Neural cell (in vitro differentiated cells): ENCODE data around the gene SMAP1. TPM values are rescaled to one million over a fixed set of nuclear protein-coding genes. Genes with fewer than 3 reads are reported as not detected.

Source experiments
- H2AFZ ChIP-seq: fragments of 200-600, 300-800 bp; sonication (generic), shearing (Covaris generic); 2 replicates; pipeline ENCODE4 v1.6.0; 2014; ENCODE audit warnings: low read depth, mild to moderate bottlenecking, antibody characterized with exemption, low read length, moderate library complexity
- H3F3A ChIP-seq: fragments of 200-600 bp; shearing (Covaris generic); 2 replicates; pipeline ENCODE4 v1.6.1; 2016; ENCODE audit warnings: mild to moderate bottlenecking, moderate library complexity, mixed read lengths, antibody characterized with exemption, low read length; ENCODE audit not compliant: insufficient read depth, poor library complexity, severe bottlenecking
- H3K27ac ChIP-seq: fragments of 200-600, 300-800 bp; sonication (generic), shearing (Covaris generic); 2 replicates; pipeline ENCODE4 v1.5.1; 2014; ENCODE audit warnings: mild to moderate bottlenecking, low read length, moderate library complexity
- H3K27me3 ChIP-seq: fragments of 300-800, 200-600 bp; sonication (generic), shearing (Covaris generic); 2 replicates; pipeline ENCODE4 v1.6.0; 2014; ENCODE audit warnings: mild to moderate bottlenecking, low read depth, low read length, moderate library complexity; ENCODE audit not compliant: insufficient read depth
- H3K36me3 ChIP-seq: fragments of 300-800, 200-600 bp; sonication (generic), shearing (Covaris generic); 2 replicates; pipeline ENCODE4 v1.5.1; 2014; ENCODE audit warnings: mild to moderate bottlenecking, antibody characterized with exemption, low read length, moderate library complexity; ENCODE audit not compliant: insufficient read depth
- H3K4me2 ChIP-seq: fragments of 300-800, 200-600 bp; sonication (generic), shearing (Covaris generic); 2 replicates; pipeline ENCODE4 v1.6.0; 2014; ENCODE audit warnings: mild to moderate bottlenecking, low read length
- H3K4me3 ChIP-seq: fragments of 300-800, 200-600 bp; sonication (generic), shearing (Covaris generic); 2 replicates; pipeline ENCODE4 v1.5.1; 2014; ENCODE audit warnings: mild to moderate bottlenecking, low read length, moderate library complexity
- H3K79me2 ChIP-seq: fragments of 200-600 bp; shearing (Covaris generic); replicated peaks from 2 replicates; pipeline ENCODE4 v1.6.0; 2014; ENCODE audit warnings: mild to moderate bottlenecking, low read length, moderate library complexity; ENCODE audit not compliant: insufficient read depth
- H3K9ac ChIP-seq: fragments of 300-800, 200-600 bp; sonication (generic), shearing (Covaris generic); 2 replicates; pipeline ENCODE4 v1.6.1; 2016; ENCODE audit warnings: mild to moderate bottlenecking, low read length, mixed read lengths
- H3K9me2 ChIP-seq: fragments of 200-600 bp; shearing (Covaris generic); 2 replicates; pipeline ENCODE4 v1.6.1; 2016; ENCODE audit warnings: mild to moderate bottlenecking, low read length, mixed read lengths; ENCODE audit not compliant: insufficient read depth
- H3K9me3 ChIP-seq: fragments of 200-600, 300-800 bp; sonication (generic), shearing (Covaris generic); 2 replicates; pipeline ENCODE4 v1.6.1; 2016; ENCODE audit warnings: mild to moderate bottlenecking, mixed run types, low read length, moderate library complexity, mixed read lengths
- H4K20me1 ChIP-seq: fragments of 200-600 bp; shearing (Covaris generic); 2 replicates; pipeline ENCODE4 v1.6.1; 2016; ENCODE audit warnings: mild to moderate bottlenecking, mixed run types; ENCODE audit not compliant: insufficient read depth
- EP300 ChIP-seq: fragments of 450-650 bp; conservative IDR thresholded peaks from 2 replicates; pipeline ENCODE4 v1.6.1; 2014; ENCODE audit warnings: antibody characterized with exemption, mild to moderate bottlenecking, moderate library complexity; ENCODE audit not compliant: poor library complexity, severe bottlenecking
- EZH2 ChIP-seq: fragments of 200-600, 300-800 bp; shearing (Covaris generic), sonication (generic); IDR thresholded peaks from 2 replicates; pipeline ENCODE4 v1.6.1; 2014; ENCODE audit warnings: antibody characterized with exemption, low read length, borderline replicate concordance, mild to moderate bottlenecking; ENCODE audit not compliant: insufficient read depth, poor library complexity, severe bottlenecking
- MXI1 ChIP-seq: fragments of 450-650 bp; conservative IDR thresholded peaks from 2 replicates; pipeline ENCODE4 v1.6.1; 2014; ENCODE audit warnings: antibody characterized with exemption, mild to moderate bottlenecking; ENCODE audit not compliant: poor library complexity, severe bottlenecking
- POLR2AphosphoS5 ChIP-seq: IDR thresholded peaks from 2 replicates; pipeline ENCODE4 v1.6.1; 2012
- RAD21 ChIP-seq: fragments of 450-650 bp; conservative IDR thresholded peaks from 2 replicates; pipeline ENCODE4 v1.6.1; 2014; ENCODE audit warnings: antibody characterized with exemption, mild to moderate bottlenecking, moderate library complexity
- SMC3 ChIP-seq: fragments of 450-650 bp; conservative IDR thresholded peaks from 2 replicates; pipeline ENCODE4 v1.6.1; 2014; ENCODE audit warnings: antibody characterized with exemption, mild to moderate bottlenecking, moderate library complexity; ENCODE audit not compliant: poor library complexity
- TAF1 ChIP-seq: IDR thresholded peaks from 2 replicates; pipeline ENCODE4 v1.6.1; 2012; ENCODE audit warnings: low read depth
- polyA plus RNA-seq: library from polyadenylated mRNA; depleted of rRNA; stranded (reverse); fragments of >200 nt; gene quantifications from 2 replicates; pipeline ENCODE4 v1.2.3, GENCODE V29; 2014
- TF ChIP-seq, protein P1 (sequence below): IDR thresholded peaks from 2 replicates; pipeline ENCODE4 v1.6.1; 2012; ENCODE audit warnings: borderline replicate concordance
- TF ChIP-seq, protein P2 (sequence below): fragments of 450-650 bp; IDR thresholded peaks from 2 replicates; pipeline ENCODE4 v1.5.1; 2014; ENCODE audit warnings: antibody characterized with exemption, mild to moderate bottlenecking, moderate library complexity; ENCODE audit not compliant: poor library complexity, severe bottlenecking

SMAP1 gene
- polyA plus RNA-seq, 1 donor from 2014 or later, result 43.7 TPM

DNA sequence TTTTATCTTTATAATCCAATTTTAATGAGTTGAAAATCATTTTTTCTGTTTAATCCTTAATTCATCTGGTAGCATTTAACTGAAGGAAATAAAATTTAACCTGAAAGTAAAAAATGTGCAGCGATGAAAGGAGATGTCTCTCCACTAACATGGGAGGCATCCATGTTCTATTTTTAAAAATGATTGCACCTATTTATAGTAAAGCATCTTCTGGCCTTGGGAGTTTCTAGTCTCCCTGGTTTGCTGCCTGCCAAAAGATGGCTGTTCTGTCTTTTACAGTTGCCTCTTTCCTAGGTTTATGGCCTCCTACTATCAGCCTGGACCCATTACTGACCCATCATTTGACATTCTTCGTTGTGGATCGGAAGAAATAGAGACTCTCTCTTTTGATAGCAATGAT, 146.2 kb downstream of the SMAP1 start:
- Histone ChIP-seq H3K4me2 (no peak overlapping the region), H3K27ac (no peak overlapping the region), H3K36me3 (no peaks in the 10 kb centered on the region), H3K9ac (no peak overlapping the region), H4K20me1 (no peaks in the 10 kb centered on the region), H3K4me3 (no peak overlapping the region), H3K27me3 (no peaks in the 10 kb centered on the region), H3K79me2 (no peaks in the 10 kb centered on the region), H2AFZ (no peak overlapping the region), H3F3A (no peaks in the 10 kb centered on the region), H3K9me2 (no peaks in the 10 kb centered on the region), H3K9me3 (no peaks in the 10 kb centered on the region)
- TF ChIP-seq EP300 (no peak), POLR2AphosphoS5 (no peak), TAF1 (no peak), SMC3 (no peak), EZH2 (no peak), MXI1 (no peak)
- TF ChIP-seq, protein P1, sequence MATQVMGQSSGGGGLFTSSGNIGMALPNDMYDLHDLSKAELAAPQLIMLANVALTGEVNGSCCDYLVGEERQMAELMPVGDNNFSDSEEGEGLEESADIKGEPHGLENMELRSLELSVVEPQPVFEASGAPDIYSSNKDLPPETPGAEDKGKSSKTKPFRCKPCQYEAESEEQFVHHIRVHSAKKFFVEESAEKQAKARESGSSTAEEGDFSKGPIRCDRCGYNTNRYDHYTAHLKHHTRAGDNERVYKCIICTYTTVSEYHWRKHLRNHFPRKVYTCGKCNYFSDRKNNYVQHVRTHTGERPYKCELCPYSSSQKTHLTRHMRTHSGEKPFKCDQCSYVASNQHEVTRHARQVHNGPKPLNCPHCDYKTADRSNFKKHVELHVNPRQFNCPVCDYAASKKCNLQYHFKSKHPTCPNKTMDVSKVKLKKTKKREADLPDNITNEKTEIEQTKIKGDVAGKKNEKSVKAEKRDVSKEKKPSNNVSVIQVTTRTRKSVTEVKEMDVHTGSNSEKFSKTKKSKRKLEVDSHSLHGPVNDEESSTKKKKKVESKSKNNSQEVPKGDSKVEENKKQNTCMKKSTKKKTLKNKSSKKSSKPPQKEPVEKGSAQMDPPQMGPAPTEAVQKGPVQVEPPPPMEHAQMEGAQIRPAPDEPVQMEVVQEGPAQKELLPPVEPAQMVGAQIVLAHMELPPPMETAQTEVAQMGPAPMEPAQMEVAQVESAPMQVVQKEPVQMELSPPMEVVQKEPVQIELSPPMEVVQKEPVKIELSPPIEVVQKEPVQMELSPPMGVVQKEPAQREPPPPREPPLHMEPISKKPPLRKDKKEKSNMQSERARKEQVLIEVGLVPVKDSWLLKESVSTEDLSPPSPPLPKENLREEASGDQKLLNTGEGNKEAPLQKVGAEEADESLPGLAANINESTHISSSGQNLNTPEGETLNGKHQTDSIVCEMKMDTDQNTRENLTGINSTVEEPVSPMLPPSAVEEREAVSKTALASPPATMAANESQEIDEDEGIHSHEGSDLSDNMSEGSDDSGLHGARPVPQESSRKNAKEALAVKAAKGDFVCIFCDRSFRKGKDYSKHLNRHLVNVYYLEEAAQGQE, result no peak

DNA sequence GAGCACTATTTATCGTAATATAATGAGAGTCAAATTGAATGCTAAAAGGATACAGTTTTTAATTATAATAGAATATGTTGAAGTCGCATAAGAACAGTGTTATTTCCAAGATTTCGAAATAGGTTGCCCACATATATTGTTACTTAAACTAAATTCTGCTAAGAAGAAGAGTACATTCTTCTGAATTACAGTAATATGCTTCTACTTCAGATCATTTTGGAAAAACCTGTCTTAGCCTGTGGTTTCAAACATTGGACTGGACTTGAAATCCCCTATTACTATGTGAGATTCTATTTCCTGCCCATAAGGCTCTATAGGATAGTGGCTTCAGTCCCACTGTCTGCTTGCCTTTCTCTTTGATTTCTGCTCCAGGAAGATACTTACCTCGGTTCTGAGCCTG, 152.0 kb downstream of the SMAP1 start:
- Histone ChIP-seq H3K79me2 (no peaks in the 10 kb centered on the region), H3K4me2 (no peak overlapping the region), H2AFZ (no peak overlapping the region), H3K36me3 (no peaks in the 10 kb centered on the region), H3K9ac (no peak overlapping the region), H3K27me3 (no peaks in the 10 kb centered on the region), H3K4me3 (no peak overlapping the region), H3F3A (no peaks in the 10 kb centered on the region), H3K27ac (no peak overlapping the region), H3K9me3 (no peaks in the 10 kb centered on the region), H4K20me1 (no peaks in the 10 kb centered on the region), H3K9me2 (no peaks in the 10 kb centered on the region)
- no peak for TF ChIP-seq POLR2AphosphoS5
- TF ChIP-seq, protein P1, result no peak
- no peak for TF ChIP-seq EP300
- TF ChIP-seq EZH2, result no peak
- no peak for TF ChIP-seq MXI1
- TF ChIP-seq, protein P2, sequence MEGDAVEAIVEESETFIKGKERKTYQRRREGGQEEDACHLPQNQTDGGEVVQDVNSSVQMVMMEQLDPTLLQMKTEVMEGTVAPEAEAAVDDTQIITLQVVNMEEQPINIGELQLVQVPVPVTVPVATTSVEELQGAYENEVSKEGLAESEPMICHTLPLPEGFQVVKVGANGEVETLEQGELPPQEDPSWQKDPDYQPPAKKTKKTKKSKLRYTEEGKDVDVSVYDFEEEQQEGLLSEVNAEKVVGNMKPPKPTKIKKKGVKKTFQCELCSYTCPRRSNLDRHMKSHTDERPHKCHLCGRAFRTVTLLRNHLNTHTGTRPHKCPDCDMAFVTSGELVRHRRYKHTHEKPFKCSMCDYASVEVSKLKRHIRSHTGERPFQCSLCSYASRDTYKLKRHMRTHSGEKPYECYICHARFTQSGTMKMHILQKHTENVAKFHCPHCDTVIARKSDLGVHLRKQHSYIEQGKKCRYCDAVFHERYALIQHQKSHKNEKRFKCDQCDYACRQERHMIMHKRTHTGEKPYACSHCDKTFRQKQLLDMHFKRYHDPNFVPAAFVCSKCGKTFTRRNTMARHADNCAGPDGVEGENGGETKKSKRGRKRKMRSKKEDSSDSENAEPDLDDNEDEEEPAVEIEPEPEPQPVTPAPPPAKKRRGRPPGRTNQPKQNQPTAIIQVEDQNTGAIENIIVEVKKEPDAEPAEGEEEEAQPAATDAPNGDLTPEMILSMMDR, result no peak
- TF ChIP-seq TAF1, result no peak
- TF ChIP-seq RAD21, result no peak
- no peak for TF ChIP-seq SMC3
